ENCODE data around the gene CLCA1.

The CLCA1 gene

GRCh38 chr1:86504895-86505563 lies 36.3 kb downstream of the CLCA1 start:
- DNase-seq: no peak

- no peak for DNase-seq
Observed at GRCh38 chr1:86505564-86505902, 36.8 kb downstream of the CLCA1 start.

GRCh38 chr1:86507935-86508582 lies 39.3 kb downstream of the CLCA1 start:
- peak; percentile 15 for DNase-seq

GRCh38 chr1:86508583-86508969 lies 39.8 kb downstream of the CLCA1 start:
- DNase-seq: no peak

GRCh38 chr1:86515597-86515996 lies 46.9 kb downstream of the CLCA1 start:
- no peak for DNase-seq

- no peak for DNase-seq
Observed at GRCh38 chr1:86516335-86516734, 47.6 kb downstream of the CLCA1 start.

DNA sequence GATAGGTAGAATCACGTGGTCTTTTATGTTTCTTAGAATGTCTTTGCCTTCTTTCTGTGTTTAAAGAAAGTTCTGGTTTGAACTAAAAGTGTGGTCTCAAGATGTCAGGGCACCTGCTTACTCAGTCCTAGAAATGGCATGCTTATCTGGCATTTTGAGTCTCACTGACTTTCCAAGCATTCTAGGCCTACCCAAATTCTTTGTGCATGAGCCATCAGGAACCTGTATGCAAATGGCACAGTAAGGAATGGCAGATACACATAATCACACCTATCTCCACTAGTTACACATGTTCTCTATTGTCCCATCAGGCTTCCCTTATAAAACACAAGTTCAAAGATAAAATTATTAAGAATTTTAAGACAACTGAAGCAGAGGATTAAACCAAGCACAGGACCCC lies 48.6 kb downstream of the CLCA1 start:
- no peak for DNase-seq

- DNase-seq: no peak
Observed at GRCh38 chr1:86520789-86521521, 52.2 kb downstream of the CLCA1 start.

GRCh38 chr1:86521522-86521891 lies 52.8 kb downstream of the CLCA1 start:
- DNase-seq: no peak

DNA sequence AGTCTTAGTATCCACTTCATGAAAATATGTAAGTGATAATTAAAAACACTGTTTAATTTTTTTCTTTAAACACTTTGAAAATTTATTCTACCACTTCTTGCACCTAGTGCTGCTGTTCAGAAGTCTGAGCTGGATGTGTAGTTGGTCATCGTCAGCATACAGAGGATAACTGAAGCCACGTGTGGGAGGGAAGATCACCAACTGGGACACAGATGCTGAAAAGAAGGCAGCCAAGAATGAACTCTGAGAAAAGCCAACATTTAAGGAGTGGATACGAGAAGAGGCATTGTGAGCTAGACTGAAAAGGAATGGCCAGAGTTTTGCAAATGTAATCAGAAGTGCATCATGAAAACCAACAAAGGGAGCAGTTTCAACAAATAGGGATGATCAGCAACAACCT lies 53.5 kb downstream of the CLCA1 start:
- DNase-seq: no peak

DNA sequence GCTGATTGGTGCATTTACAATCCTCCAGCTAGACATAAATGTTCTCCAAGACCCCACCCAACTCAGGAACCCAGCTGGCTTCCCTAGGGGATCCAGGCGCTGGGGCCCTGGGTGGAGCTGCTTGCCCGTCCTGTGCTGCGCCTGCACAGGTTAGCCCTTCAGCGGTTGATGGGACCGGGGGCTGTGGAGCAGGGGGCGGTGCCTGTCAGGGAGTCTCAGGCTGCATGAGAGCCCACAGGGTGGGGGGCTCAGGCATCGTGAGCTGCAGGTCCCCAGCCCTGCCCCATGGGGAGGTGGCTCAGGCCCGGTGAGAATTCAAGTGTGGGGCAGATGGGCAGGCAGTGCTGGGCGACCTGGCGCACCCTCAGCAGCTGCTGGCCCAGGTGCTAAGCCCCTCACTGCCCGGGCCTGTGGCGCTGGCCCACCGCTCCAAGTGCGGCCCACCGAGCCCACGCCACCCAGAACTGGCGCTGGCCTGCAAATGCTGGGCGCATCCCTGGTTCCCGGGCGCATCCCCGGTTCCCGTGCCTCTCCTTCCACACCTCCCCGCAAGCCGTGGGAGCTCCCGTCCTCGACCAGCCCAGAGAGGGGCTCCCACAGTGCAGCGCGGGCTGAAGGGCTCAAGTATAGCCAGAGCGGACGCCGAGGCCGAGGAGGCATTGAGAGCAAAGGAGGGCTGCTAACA lies 55.1 kb downstream of the CLCA1 start:
- DNase-seq: no peak

DNA sequence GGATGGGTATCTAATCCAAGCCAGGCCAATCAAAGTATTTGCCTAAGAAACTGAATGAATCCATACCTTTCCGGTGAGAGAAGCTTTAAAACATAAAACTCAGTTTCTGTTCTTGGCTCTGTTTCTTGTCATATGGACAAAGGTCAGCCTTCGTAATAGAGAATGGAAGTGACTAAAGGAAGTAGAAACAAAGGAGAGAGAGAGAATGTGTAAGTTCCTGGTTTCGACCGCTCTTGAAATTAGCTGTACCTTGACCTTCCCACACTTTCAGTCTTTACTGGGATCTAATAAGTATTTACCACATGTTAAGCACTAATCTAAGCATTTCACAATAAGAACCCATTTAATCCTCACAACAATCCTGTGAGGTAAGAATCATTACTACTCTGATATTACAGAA lies 58.6 kb downstream of the CLCA1 start:
- DNase-seq: no peak

GRCh38 chr1:86530211-86530845 lies 61.6 kb downstream of the CLCA1 start:
- DNase-seq: no peak

GRCh38 chr1:86537928-86538695 lies 69.4 kb downstream of the CLCA1 start:
- no peak for DNase-seq

- no peak for DNase-seq
Observed at GRCh38 chr1:86538775-86539174, 70.0 kb downstream of the CLCA1 start.

GRCh38 chr1:86541859-86542258 lies 73.1 kb downstream of the CLCA1 start:
- no peak for DNase-seq

GRCh38 chr1:86542631-86543030 lies 73.9 kb downstream of the CLCA1 start:
- no peak for DNase-seq

DNA sequence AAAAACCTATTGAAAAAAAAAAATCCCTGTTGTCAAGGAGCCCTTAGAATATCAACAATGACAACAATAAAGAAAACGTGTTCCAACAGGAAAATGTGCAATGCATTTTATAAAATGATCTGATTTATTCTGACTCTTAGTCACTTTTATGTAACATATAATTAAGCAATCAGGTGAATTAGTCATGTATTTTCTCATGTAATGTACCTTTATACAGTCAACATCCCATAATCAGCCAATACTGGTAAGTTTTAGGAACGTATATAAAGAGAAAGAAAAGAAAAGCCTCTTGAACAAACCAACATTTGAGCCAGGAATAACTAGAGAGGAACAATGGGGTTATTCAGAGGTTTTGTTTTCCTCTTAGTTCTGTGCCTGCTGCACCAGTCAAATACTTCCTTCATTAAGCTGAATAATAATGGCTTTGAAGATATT lies 78.1 kb downstream of the CLCA1 start, which contains the start of gene CLCA4:
CLCA4 (plus strand) TSS at position 292 of the 435 bp plus-strand sequence; CDS start at position 334, 42 bp downstream.
- DNase-seq: peak; percentile 80

GRCh38 chr1:86548839-86549238 lies 80.1 kb downstream of the CLCA1 start:
- DNase-seq: no peak

Data from NCI-H1436 treated with DMSO at 0.1 percent for 48 hours (cell line).